Left ventricle myocardium superior (tissue), 1 donor: ENCODE data around the gene SMIM30. TPM values are rescaled to one million over a fixed set of nuclear protein-coding genes. Genes with fewer than 3 reads are reported as not detected.
"Not testable (repeated sequence)": the region's sequence is repeated elsewhere in the genome, so short reads cannot be mapped to it uniquely, and the experiment has no call there.

ENCODE experiments used
- ATAC-seq: fragments of 200-7000 bp; cut with Tn5 transposase; one replicate; pipeline ENCODE4 v1.9.1; 2020; ENCODE audit warnings: mild to moderate bottlenecking, moderate library complexity
- DNase-seq: peaks from one replicate; pipeline ENCODE4 v3.0.0-alpha.2; 2020
- intact Hi-C: fragments of 100-400 bp; cut with micrococcal nuclease; formaldehyde crosslinking; loops from one replicate; pipeline ENCODE4 v1.11.0; 2022
- long read RNA-seq: library from polyadenylated mRNA; unstranded; transcript quantifications from one replicate; pipeline ENCODE4 v2.0.0, GENCODE V29; 2021
- total RNA-seq: library from RNA; stranded (reverse); fragmentation: NEBNext Ultra II Directional; extraction: Animal tissue kit (Norgen Biotek cat#: 25700); gene quantifications from one replicate; pipeline ENCODE4 v1.2.1, GENCODE V29; 2021
- donor health status: DM: no; HTN: yes; CAD: no; lungs with severe emphysema.

SMIM30 gene
- 114 TPM for total RNA-seq
- long read RNA-seq, transcript SMIM30-201 (3 exons, 1,070 nt): major isoform, 34 of 36 reads
- long read RNA-seq, partial matches to known transcripts: 0 of 36 reads
- long read RNA-seq, other reads (novel, unspliced or antisense): 1 of 36 reads

DNA sequence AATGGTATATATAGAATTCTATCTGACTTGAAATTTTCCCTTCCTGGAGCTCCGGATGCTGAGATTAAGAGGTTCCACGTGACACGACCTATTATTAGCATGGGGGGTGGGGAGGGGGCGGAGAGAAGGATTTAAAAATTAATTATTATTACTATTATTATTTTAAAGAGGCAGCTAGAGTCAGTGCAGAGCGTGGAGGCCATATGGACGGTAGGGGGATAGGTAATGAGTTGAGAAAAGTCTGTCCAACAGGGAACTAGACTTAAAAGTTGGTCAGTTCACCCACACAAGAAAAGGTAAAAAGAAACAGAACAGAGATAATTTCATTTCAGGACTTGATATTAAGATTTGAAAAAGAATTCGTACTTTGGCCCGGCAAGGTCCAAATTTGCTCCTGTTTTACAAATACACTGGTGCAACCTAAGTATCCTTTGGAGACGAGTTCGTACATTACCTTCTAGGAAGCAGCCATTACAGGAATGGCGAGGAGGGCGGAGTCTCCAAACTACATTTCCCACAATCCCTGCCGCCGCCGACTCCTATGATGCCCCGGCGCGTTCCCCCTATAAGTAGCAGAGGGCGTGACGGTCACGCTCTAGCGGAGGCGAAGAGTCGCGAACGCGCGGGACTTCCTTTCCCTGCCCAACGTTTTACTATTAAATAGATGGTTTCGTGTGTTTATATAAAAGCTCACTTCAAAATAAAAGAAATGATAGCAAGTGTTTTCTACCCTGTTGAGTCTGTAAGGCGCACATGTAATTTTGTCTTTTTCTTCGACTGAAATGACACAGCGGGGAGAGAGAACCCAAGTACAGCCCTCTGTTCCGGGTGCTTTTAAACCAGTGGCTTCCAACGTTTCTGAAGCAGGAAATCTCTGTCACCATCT is at the start of gene SMIM30:
SMIM30 (minus strand) TSS at position 481 of the 886 bp plus-strand sequence. CDS start 976 bp downstream, outside the sequence.
- DNase-seq (peak; percentile 94), ATAC-seq (peak; percentile 100)
- intact Hi-C loops: no loop called here

DNA sequence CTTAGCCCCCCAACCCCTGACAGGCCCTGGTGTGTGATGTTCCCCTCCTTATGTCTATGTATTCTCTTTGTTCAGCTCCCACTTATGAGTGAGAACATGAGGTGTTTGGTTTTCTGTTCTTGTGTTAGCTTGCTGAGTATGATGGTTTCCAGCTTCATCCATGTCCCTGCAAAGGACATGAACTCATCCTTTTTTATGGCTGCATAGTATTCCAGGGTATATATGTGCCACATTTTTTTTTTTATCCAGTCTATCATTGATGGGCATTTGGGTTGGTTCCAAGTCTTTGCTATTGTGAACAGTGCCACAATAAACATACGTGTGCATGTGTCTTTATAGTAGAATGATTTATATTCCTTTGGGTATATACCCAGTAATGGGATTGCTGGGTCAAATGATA is 47.8 kb upstream of the SMIM30 start:
- ATAC-seq, intact Hi-C loops, DNase-seq: not testable (repeated sequence)

DNA sequence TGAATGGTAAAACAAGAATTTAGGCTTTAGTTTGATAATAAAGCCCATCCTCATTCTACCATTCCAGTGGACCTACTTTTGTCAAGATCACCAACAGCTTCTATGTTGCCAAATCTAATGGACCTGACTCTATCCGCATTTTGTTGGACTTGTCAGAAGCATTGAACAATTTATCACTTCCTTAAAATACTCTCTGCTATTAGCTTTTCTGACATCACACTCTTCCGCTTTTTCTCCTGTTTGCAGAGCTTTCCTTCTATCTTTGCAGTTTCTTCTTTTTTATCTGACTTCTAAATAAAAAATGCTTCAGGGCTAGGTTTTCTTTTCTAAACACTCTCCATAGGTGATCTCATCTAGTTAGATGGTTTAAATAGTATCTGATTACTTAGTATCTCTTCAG is 42.7 kb upstream of the SMIM30 start:
- intact Hi-C loops: no loop called here
- ATAC-seq (no peak), DNase-seq (no peak)

DNA sequence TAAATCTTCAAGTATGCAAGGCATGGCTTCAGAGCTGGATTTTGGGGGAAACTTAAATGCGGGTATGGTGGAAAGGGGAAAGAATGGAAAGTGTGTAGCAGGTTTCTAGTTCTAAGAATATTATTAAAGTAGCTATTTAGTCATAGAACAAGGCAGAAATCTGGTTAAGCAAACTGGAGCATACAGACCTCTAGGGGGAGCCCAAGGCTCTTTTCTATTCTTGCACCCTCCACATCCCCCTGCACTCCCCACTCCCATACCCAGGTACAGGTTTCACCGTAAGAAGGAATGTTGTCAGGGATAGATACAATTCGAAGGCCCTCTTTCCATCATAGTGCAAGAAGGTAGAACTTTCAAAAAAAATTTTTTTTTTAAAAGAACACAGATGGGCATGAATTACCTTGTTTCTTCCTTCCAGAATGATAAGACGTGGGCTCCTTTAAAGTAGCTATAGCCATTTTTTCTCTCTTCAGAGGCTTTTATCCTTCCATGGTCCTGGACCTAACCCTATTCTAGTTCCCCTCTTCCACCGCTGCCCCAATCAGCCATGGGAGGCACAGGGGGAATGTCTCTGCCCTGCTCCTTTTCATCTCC is 41.5 kb upstream of the SMIM30 start:
- peak; percentile 41 for ATAC-seq
- intact Hi-C loops: no loop called here

DNA sequence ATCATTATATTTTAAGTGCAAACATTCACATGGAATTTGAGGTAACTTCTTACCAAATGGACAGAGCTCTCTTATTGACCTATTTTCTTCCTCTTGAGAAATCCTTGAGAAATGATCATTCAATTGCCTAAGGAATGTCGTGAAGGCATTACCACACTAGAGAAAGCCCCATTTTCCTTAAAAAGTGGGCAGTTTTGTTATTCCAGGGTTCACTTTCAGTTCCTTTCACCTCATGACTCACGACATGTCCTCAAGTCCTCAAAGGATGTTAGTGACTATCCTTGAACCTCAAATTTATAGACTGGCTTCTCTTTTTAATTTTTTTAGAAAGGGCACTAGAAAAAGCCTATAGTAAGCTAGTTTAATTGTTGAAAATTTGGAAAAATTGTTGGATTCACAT is 40.4 kb upstream of the SMIM30 start:
- ATAC-seq (no peak), DNase-seq (no peak)
- intact Hi-C loops: no loop called here

More for the DNA sequence above, 41.5 kb upstream of the SMIM30 start:
- no peak for DNase-seq

GRCh38 chr7:113154117-113154516 is 35.8 kb upstream of the SMIM30 start:
- intact Hi-C loops: no loop called here
- no peak for ATAC-seq
- DNase-seq: no peak

GRCh38 chr7:113144817-113145216 is 26.5 kb upstream of the SMIM30 start:
- ATAC-seq: no peak

GRCh38 chr7:113143486-113144257 is 25.3 kb upstream of the SMIM30 start:
- intact Hi-C loops: no loop called here
- no peak for ATAC-seq
- DNase-seq: no peak

More at GRCh38 chr7:113144817-113145216, 26.5 kb upstream of the SMIM30 start:
- no peak for DNase-seq
- intact Hi-C loops: no loop called here

GRCh38 chr7:113142385-113143119 is 24.2 kb upstream of the SMIM30 start:
- DNase-seq (no peak), ATAC-seq (no peak)
- intact Hi-C loops: no loop called here

GRCh38 chr7:113141803-113142202 is 23.4 kb upstream of the SMIM30 start:
- DNase-seq: no peak
- intact Hi-C loops: no loop called here
- ATAC-seq: no peak

- DNase-seq (no peak), ATAC-seq (no peak)
- intact Hi-C loops: no loop called here
These were observed 22.6 kb upstream of the SMIM30 start for GRCh38 chr7:113140956-113141355.

- ATAC-seq (no peak), DNase-seq (no peak)
- intact Hi-C loops: no loop called here
These were observed 18.9 kb upstream of the SMIM30 start for GRCh38 chr7:113137241-113137640.

GRCh38 chr7:113134025-113134424 is 15.7 kb upstream of the SMIM30 start:
- ATAC-seq: no peak
- intact Hi-C loops: no loop called here
- DNase-seq: no peak

DNA sequence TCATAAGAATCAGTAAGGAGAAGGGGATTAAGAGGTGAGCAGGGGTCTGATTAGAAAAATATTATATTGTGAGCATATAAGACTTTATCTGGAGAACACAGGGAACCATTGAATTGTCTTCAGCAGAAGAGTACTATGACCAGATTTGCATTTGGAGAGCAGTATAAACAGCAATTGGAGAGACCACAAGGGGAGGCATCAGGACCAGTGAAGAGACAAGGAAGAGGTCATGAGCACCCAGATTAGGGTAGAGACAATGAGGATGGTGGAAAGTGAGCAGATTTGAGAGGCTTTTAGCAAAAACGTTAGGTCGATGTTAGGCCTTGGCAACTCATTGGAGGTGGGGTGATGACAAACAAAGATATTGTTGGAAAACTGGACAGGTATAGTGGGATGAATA is 13.0 kb upstream of the SMIM30 start:
- ATAC-seq: no peak
- no peak for DNase-seq
- intact Hi-C loops: no loop called here

DNA sequence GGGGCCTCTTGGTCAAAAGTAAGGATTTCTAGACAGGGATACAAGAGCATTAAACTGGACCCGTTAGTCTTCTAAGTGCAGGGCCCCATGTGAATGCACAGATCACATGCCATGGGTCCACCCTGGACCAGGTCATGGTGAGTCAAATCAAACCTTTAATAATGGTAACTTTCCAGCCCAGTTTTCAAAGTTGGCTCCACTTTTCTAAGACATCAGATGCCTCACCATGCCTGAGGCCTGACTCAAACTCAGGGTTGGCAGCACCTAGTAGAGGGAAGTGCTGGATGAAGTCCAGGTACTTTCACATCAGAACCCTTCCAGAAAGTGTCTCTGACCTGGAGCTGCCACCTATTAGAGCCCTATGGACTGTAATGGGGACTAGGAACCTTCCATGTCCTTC is 9.7 kb upstream of the SMIM30 start:
- intact Hi-C loops: no loop called here
- ATAC-seq (no peak), DNase-seq (no peak)

GRCh38 chr7:113125728-113126127 is 7.4 kb upstream of the SMIM30 start:
- DNase-seq: no peak
- no peak for ATAC-seq
- intact Hi-C loops: no loop called here

DNA sequence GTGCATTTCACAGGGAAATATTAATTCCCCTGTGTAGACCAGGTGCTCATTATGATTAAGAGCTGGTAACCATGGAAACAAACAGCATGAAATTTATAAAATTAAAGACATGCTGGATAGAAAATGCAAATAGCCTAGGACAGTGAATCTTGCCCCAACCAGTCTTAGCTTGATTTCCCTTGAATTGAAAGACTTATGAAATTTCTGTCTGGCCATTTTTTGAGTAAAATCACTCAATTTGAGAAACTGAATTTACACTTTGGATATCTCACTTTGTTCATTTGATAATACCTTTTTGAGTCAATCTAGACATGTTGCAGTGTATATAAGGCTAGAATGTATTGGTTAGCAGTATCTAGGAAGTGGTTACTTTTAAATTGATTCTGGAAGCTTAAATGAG is 4.4 kb upstream of the SMIM30 start:
- ATAC-seq (no peak), DNase-seq (no peak)
- intact Hi-C loops: no loop called here

DNA sequence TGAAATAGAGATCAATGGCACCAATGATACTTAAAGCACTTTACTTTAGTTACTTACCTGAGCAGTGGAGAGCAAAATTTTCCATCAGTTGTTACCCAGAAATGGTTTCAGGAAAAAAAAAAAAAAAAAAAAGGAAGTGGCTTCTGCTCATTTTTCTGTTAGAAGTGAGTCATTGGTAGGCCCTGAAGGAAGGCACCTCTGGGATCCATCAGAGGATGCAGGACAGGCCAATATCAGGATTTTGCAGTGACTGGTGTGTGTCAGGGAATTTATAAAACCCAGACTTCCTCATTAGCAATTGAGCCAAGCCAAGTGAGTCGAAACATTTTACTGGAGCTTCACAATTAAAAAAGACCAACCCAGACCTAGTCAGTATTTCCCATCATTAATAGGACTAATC is 2.3 kb upstream of the SMIM30 start:
- DNase-seq (no peak), ATAC-seq (no peak)
- intact Hi-C loops: no loop called here

DNA sequence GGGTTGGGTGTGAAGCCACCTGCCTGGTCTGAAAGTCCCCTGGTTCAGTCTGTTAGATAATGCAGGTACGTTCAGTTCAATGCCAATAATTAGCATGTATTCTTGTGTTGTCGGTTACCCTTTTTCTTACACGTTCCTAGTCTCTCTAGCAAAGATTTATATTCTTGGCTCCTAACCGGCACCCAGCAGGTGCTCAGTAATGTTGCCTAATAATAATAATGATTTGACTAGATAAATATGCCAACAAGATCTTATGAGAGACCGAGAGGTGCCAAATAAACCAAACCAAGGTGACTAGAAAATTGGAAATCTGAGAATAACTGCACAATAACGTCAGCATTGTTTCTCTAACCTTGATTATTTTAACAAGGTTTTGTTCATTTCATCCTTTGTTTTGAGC is 1.1 kb upstream of the SMIM30 start:
- no peak for ATAC-seq
- no peak for DNase-seq
- intact Hi-C loops: no loop called here
